Measurements from ENCODE around the gene CAPN3. TPM values are rescaled to one million over a fixed set of nuclear protein-coding genes. Genes with fewer than 3 reads are reported as not detected.

CAPN3 gene
- total RNA-seq, 2 experiments from 2014 or later = 8.2 to 8.7 TPM

DNA sequence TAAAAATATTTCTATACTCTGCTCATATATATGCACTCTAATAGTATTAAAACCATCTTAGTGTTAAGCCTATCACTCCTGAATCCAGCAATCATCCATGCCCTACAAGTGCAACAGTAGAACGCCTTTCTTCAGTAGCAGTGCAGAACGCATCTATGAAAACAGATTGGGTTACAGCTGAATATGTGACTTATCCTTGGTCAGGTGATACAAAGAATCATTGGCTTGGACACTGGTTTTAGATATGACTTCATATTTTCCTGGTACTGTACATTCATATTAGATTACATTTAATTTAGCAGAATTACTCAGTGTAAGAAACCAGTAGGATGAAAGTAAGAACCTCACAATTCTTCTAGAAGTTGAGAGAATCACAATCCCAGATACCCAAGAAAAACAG lies 88.3 kb downstream of the CAPN3 start:
- DNase-seq (no peak), ATAC-seq (ENCODE audit: poor library complexity) (no peak)
- peaks cover 73% of the 10 kb centered on the region for H3K36me3 ChIP-seq (ENCODE audit: insufficient read depth, low read length)
- no peak overlapping the region for H3K4me3 Mint-ChIP-seq
- no peaks in the 10 kb centered on the region for H3K9me3 ChIP-seq (ENCODE audit: control insufficient read depth in 1 of 2, insufficient read depth in 1 of 2, low read length in 2 of 2)
- ChIA-PET POLR2A (no interaction called here), CTCF (no interaction called here)
- H3K27me3 Mint-ChIP-seq = no peaks in the 10 kb centered on the region
- TF ChIP-seq, protein P1, sequence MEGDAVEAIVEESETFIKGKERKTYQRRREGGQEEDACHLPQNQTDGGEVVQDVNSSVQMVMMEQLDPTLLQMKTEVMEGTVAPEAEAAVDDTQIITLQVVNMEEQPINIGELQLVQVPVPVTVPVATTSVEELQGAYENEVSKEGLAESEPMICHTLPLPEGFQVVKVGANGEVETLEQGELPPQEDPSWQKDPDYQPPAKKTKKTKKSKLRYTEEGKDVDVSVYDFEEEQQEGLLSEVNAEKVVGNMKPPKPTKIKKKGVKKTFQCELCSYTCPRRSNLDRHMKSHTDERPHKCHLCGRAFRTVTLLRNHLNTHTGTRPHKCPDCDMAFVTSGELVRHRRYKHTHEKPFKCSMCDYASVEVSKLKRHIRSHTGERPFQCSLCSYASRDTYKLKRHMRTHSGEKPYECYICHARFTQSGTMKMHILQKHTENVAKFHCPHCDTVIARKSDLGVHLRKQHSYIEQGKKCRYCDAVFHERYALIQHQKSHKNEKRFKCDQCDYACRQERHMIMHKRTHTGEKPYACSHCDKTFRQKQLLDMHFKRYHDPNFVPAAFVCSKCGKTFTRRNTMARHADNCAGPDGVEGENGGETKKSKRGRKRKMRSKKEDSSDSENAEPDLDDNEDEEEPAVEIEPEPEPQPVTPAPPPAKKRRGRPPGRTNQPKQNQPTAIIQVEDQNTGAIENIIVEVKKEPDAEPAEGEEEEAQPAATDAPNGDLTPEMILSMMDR (IDR thresholded peaks at IDR 0.05) = no peak
- intact Hi-C loops (cut with DNase I, micrococcal nuclease) = no loop called here
- no peak overlapping the region for H3K27ac ChIP-seq (ENCODE audit: low read depth in 1 of 2, low read length in 2 of 2)
- H3K9me3 Mint-ChIP-seq = no peaks in the 10 kb centered on the region
- H3K4me1 Mint-ChIP-seq (ENCODE audit: low read depth) = no peaks in the 10 kb centered on the region
- no peak overlapping the region for H3K27ac Mint-ChIP-seq
- H3K27me3 ChIP-seq (ENCODE audit: control insufficient read depth in 1 of 2, insufficient read depth in 2 of 2, low read length in 2 of 2) = no peaks in the 10 kb centered on the region
- peaks cover 80% of the 10 kb centered on the region for H3K36me3 Mint-ChIP-seq (ENCODE audit: low read depth)
- no peak overlapping the region for H3K4me3 ChIP-seq (ENCODE audit: low read length)
- no peaks in the 10 kb centered on the region for H3K4me1 ChIP-seq (ENCODE audit: insufficient read depth, low read length)

DNA sequence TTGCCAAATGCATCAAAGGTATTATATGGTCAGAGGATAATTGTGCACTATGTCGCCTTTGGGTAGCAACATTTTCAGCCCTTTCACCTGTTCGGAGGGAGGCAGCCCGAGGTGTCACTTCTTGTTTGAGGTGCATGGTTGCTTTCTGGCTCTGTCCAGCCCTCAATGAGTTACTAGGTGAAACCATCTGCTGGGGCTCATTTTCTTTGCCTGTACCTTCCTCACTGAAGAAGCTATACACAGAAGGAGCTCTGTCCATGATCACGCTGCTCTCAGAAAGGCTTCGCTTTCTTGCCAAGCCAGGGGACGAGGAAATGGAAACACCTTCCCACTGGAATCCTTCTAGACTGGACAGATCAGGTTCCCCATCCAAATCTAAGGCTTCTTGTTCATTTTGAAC lies 89.0 kb downstream of the CAPN3 start:
- ATAC-seq (ENCODE audit: poor library complexity) (no peak), DNase-seq (no peak)
- no peaks in the 10 kb centered on the region for H3K27me3 Mint-ChIP-seq
- peaks cover 80% of the 10 kb centered on the region for H3K36me3 Mint-ChIP-seq (ENCODE audit: low read depth)
- H3K27ac Mint-ChIP-seq = no peak overlapping the region
- Histone ChIP-seq H3K27ac (ENCODE audit: low read depth in 1 of 2, low read length in 2 of 2) (no peak overlapping the region), H3K4me1 (ENCODE audit: insufficient read depth, low read length) (no peaks in the 10 kb centered on the region), H3K27me3 (ENCODE audit: control insufficient read depth in 1 of 2, insufficient read depth in 2 of 2, low read length in 2 of 2) (no peaks in the 10 kb centered on the region), H3K9me3 (ENCODE audit: control insufficient read depth in 1 of 2, insufficient read depth in 1 of 2, low read length in 2 of 2) (no peaks in the 10 kb centered on the region), H3K4me3 (ENCODE audit: low read length) (no peak overlapping the region), H3K36me3 (ENCODE audit: insufficient read depth, low read length) (peaks cover 70% of the 10 kb centered on the region)
- no peaks in the 10 kb centered on the region for H3K9me3 Mint-ChIP-seq
- ChIA-PET CTCF (no interaction called here), POLR2A (no interaction called here)
- no peaks in the 10 kb centered on the region for H3K4me1 Mint-ChIP-seq (ENCODE audit: low read depth)
- H3K4me3 Mint-ChIP-seq = no peak overlapping the region
- intact Hi-C loops (cut with DNase I, micrococcal nuclease) = no loop called here
- TF ChIP-seq, protein P1 (IDR thresholded peaks at IDR 0.05) = no peak

DNA sequence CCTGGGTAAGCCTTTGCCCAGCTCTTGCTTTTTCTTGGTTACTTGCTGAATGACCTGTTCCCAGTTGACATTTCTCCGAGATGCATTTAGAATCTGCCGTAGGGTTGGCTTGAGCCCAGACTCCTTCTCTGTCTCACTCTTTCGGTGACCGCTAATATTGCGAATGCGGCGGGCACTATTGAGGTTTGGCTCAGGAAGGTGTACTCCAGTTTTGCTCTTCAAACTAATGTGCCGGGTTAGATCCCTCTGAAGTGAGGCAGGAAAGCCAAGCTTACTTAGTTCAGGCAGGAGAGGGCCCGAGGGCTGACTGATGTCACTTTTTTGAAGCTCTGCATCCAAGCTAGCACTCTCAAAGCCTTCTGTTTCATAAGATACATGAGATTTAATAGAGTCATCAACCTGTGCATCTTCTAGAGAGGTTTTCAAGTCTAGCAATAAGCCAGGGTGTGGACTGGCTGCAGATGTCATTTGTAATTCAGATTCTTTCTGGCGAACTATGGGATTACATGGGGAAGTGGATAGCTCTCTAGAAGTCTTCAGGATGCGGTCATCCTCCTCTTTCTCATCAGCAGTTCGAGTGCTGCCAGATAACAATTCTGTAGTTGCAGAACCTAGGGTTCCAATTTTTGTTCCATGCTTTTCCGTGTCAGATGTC lies 90.6 kb downstream of the CAPN3 start:
- Histone ChIP-seq H3K36me3 (ENCODE audit: insufficient read depth, low read length) (peaks cover 59% of the 10 kb centered on the region), H3K4me1 (ENCODE audit: insufficient read depth, low read length) (no peaks in the 10 kb centered on the region), H3K4me3 (ENCODE audit: low read length) (no peak overlapping the region), H3K27ac (ENCODE audit: low read depth in 1 of 2, low read length in 2 of 2) (no peak overlapping the region), H3K27me3 (ENCODE audit: control insufficient read depth in 1 of 2, insufficient read depth in 2 of 2, low read length in 2 of 2) (no peaks in the 10 kb centered on the region), H3K9me3 (ENCODE audit: control insufficient read depth in 1 of 2, insufficient read depth in 1 of 2, low read length in 2 of 2) (no peaks in the 10 kb centered on the region)
- no peaks in the 10 kb centered on the region for H3K4me1 Mint-ChIP-seq (ENCODE audit: low read depth)
- intact Hi-C loops (cut with DNase I, micrococcal nuclease) = no loop called here
- H3K27ac Mint-ChIP-seq = no peak overlapping the region
- H3K36me3 Mint-ChIP-seq (ENCODE audit: low read depth) = peaks cover 73% of the 10 kb centered on the region
- TF ChIP-seq, protein P1 (IDR thresholded peaks at IDR 0.05) = no peak
- H3K27me3 Mint-ChIP-seq = no peaks in the 10 kb centered on the region
- POLR2A ChIA-PET = no interaction called here
- DNase-seq = no peak
- CTCF ChIA-PET = no interaction called here
- no peak for ATAC-seq (ENCODE audit: poor library complexity)
- no peak overlapping the region for H3K4me3 Mint-ChIP-seq
- H3K9me3 Mint-ChIP-seq = no peaks in the 10 kb centered on the region
